Prostate gland (tissue), 2 donors: ENCODE data around the gene ATF7IP. TPM values are rescaled to one million over a fixed set of nuclear protein-coding genes. Genes with fewer than 3 reads are reported as not detected.

Experiments used
- DNase-seq: peaks from one replicate; pipeline ENCODE4 v3.0.0-alpha.2; 2019; ENCODE audit warnings: low spot score
- H3K27ac ChIP-seq, 2 donors: fragments of 200-600 bp; sonication (generic); 2 replicates each; pipeline ENCODE4 v1.5.1; 2017 to 2019
- H3K27me3 ChIP-seq: fragments of 200-600 bp; sonication (generic); replicated peaks from 2 replicates; pipeline ENCODE4 v1.5.1; 2019; ENCODE audit not compliant: insufficient read depth
- H3K36me3 ChIP-seq, 2 donors: fragments of 200-600 bp; sonication (generic); 1 replicate in 1 of 2; 2 replicates in 1 of 2; pipeline versions ENCODE4 v1.5.1 to v1.8.1; 2017 to 2019
- H3K4me1 ChIP-seq: fragments of 200-600 bp; sonication (generic); replicated peaks from 2 replicates; pipeline ENCODE4 v1.5.1; 2019
- H3K4me3 ChIP-seq, 2 donors: fragments of 200-600 bp; sonication (generic); 2 replicates each; pipeline ENCODE4 v1.5.1; 2017 to 2019
- H3K9me3 ChIP-seq: fragments of 200-600 bp; sonication (generic); 2 replicates; pipeline ENCODE4 v1.5.1; 2017
- CTCF ChIP-seq, 4 experiments: fragments of 200-600 bp in 2 of 4; fragments of 450-650 bp in 2 of 4; sonication (generic) in 2 of 4; IDR thresholded peaks; 1 replicate in 3 of 4; 2 replicates in 1 of 4; pipeline ENCODE4 v1.5.1; 2016 to 2019; ENCODE audit warnings: antibody characterized with exemption in 4 of 4, mild to moderate bottlenecking in 2 of 4, moderate library complexity in 2 of 4
- POLR2A ChIP-seq: fragments of 450-650 bp; IDR thresholded peaks from one replicate; pipeline ENCODE4 v1.6.1; 2016; ENCODE audit warnings: antibody characterized with exemption, mild to moderate bottlenecking
- POLR2AphosphoS5 ChIP-seq: sonication (generic); formaldehyde crosslinking; IDR thresholded peaks from one replicate; pipeline ENCODE4 v1.6.1; 2017; ENCODE audit warnings: antibody characterized with exemption
- WGBS: methylation state at CpG from one replicate; pipeline ENCODE4 v1.1.5; 2018; 5-methylcytosine and 5-hydroxymethylcytosine counted together
- intact Hi-C: fragments of 100-400 bp; cut with DNase I; formaldehyde crosslinking; loops from one replicate; pipeline ENCODE4 v1.14.2; 2022
- total RNA-seq, 2 donors: library from RNA; depleted of rRNA; stranded (reverse); fragments of >200 nt; gene quantifications; one replicate each; pipeline ENCODE4 v1.1.0, GENCODE V29; 2016

ATF7IP gene
- total RNA-seq, 2 donors from 2014 or later: 47.1 to 49.9 TPM

DNA sequence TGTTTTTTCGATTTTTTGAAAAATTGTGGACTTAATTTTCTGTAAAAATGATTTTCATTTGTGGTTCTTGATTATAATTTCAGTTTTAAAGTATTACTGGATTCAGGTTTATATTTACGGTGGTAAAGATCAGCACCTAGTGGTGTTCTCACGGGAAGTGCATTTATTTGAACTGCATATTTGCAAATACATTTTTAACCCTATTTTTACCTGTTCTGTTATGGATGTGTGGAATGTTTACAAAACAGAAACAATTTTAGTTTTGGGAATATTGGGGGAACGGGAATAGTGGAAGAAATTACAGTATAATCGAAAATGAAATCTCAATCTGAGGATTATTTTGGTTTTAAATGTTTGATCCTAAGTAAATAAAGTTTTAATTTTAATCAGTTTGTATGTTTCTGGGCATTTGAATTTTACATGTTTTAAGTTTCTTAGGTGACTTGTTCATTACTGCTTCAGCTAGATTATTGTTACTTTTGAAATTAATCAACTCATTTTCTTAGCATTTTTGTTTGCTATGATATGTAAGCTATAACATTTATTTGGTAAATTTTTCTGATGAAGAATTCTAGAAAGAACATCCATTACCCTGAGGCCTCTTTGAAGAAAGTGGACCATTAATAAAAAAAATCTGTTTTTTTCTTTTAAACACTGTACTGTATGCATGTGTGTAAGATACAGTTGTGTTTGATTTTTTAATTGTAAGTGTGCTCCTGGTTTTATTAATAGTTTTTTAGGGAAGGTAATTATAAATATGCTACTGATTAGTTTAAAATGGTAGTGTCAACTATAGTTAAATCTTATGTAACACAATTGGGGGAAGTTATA, 942 bp downstream of the ATF7IP start:
- no peaks in the 10 kb centered on the region for H3K36me3 ChIP-seq
- 4% methylated on average over 5 of the region's 5 CpGs for WGBS
- TF ChIP-seq POLR2A: no peak
- peak in 3 of 4 experiments; percentile 23 to 59 (median 53) for TF ChIP-seq CTCF (IDR thresholded peaks at IDR 0.05)
- TF ChIP-seq POLR2AphosphoS5: no peak
- H3K4me3 ChIP-seq: peak overlapping the region; percentile 66 to 73
- H3K4me1 ChIP-seq: no peaks in the 10 kb centered on the region
- H3K27ac ChIP-seq: peak overlapping the region; percentile 96 to 97
- intact Hi-C loops: loop anchor here (5.0 kb wide), 1 partner anchor 201 kb away; the partner anchor contains the start of gene PLBD1
- H3K27me3 ChIP-seq: no peaks in the 10 kb centered on the region
- no peaks in the 10 kb centered on the region for H3K9me3 ChIP-seq
- DNase-seq: peak; percentile 5

DNA sequence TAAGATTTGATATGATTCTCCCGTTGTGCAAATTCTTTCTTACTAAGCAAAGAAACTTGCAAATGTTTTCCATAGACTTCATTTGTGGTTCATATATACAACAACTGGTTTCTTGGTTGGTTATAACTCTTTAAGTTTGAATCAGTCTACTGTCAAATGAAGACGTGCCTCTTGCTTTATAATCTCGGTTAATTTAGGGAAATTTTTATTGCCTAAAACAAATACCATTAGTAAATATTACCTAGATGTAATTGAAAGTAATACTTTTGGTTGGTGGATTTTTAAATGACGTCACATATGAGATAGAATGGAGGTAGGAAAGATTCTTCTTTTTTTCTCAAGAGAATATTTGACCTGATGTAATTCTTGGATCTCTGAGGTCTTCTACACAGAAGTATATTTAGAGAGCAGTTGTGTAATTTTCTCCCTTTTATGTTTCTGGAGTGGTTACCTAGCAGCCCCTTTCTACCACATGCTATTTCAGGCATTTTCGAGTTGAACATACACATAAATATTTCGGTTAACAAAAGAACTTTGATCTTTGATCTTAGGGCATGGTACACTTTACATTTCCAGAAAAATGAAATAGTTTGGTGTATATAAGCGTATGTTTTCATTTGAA, 1.7 kb downstream of the ATF7IP start:
- peak overlapping the region; percentile 66 to 73 for H3K4me3 ChIP-seq
- DNase-seq: no peak
- intact Hi-C loops: loop anchor here (5.0 kb wide), 1 partner anchor 200 kb away; the partner anchor contains the start of gene PLBD1
- no peak for TF ChIP-seq POLR2AphosphoS5
- TF ChIP-seq POLR2A: no peak
- no peak for TF ChIP-seq CTCF (IDR thresholded peaks at IDR 0.05)
- H3K27ac ChIP-seq: peak overlapping the region; percentile 96 to 97
- H3K9me3 ChIP-seq: no peaks in the 10 kb centered on the region
- H3K27me3 ChIP-seq: no peaks in the 10 kb centered on the region
- H3K4me1 ChIP-seq: no peaks in the 10 kb centered on the region
- no peaks in the 10 kb centered on the region for H3K36me3 ChIP-seq
- WGBS: 12% methylated on average over 7 of the region's 7 CpGs

- no peaks in the 10 kb centered on the region for H3K9me3 ChIP-seq
- WGBS: 98% methylated on average over 7 of the region's 7 CpGs
- intact Hi-C loops: loop anchor here (5.0 kb wide), 1 partner anchor 198 kb away; the partner anchor contains the start of gene PLBD1
- no peak for DNase-seq
- no peak for TF ChIP-seq CTCF (IDR thresholded peaks at IDR 0.05)
- TF ChIP-seq POLR2A: no peak
- no peak for TF ChIP-seq POLR2AphosphoS5
- no peak overlapping the region for H3K27ac ChIP-seq
- H3K4me3 ChIP-seq: no peak overlapping the region
- H3K36me3 ChIP-seq: no peaks in the 10 kb centered on the region
- H3K27me3 ChIP-seq: no peaks in the 10 kb centered on the region
- peaks cover 5% of the 10 kb centered on the region for H3K4me1 ChIP-seq
Measured at GRCh38 chr12:14369311-14369710, 3.8 kb downstream of the ATF7IP start.

GRCh38 chr12:14373217-14373616, 7.7 kb downstream of the ATF7IP start:
- DNase-seq: no peak
- TF ChIP-seq POLR2AphosphoS5 (no peak), CTCF (IDR thresholded peaks at IDR 0.05) (no peak), POLR2A (no peak)
- Histone ChIP-seq H3K27me3 (no peaks in the 10 kb centered on the region), H3K4me3 (no peak overlapping the region), H3K27ac (no peak overlapping the region), H3K4me1 (peaks cover 5% of the 10 kb centered on the region), H3K9me3 (no peaks in the 10 kb centered on the region), H3K36me3 (no peaks in the 10 kb centered on the region)
- intact Hi-C loops: no loop called here
